Neutrophil (primary cell): ENCODE results near the gene ZSCAN10.

ENCODE experiments used
- H3K27ac ChIP-seq: fragments of 200-600 bp; sonication (generic); 2 replicates; pipeline ENCODE4 v1.5.1; 2016; ENCODE audit warnings: mild to moderate bottlenecking, moderate library complexity
- H3K27me3 ChIP-seq: fragments of 200-600 bp; sonication (generic); 2 replicates; pipeline ENCODE4 v1.6.0; 2016; ENCODE audit warnings: mild to moderate bottlenecking
- H3K36me3 ChIP-seq: fragments of 200-600 bp; sonication (generic); 2 replicates; pipeline ENCODE4 v1.5.1; 2017
- H3K4me1 ChIP-seq, 2 experiments: fragments of 200-600 bp in 1 of 2; sonication (generic) in 1 of 2; 1 replicate in 1 of 2; 2 replicates in 1 of 2; pipeline versions ENCODE4 v1.5.1 to v1.6.1; 2013 to 2016; ENCODE audit warnings: low read depth in 1 of 2, low read length in 1 of 2, mild to moderate bottlenecking in 1 of 2, moderate library complexity in 1 of 2; ENCODE audit not compliant: control insufficient read depth in 1 of 2, insufficient read depth in 1 of 2
- H3K4me3 ChIP-seq, 2 experiments: fragments of 200-600 bp in 1 of 2; sonication (generic) in 1 of 2; 1 replicate in 1 of 2; 2 replicates in 1 of 2; pipeline ENCODE4 v1.5.1; 2013 to 2016; ENCODE audit warnings: low read depth in 1 of 2, low read length in 1 of 2, mild to moderate bottlenecking in 1 of 2, moderate library complexity in 1 of 2
- H3K9me3 ChIP-seq: fragments of 200-600 bp; sonication (generic); 2 replicates; pipeline ENCODE4 v1.5.1; 2016
- TF ChIP-seq, protein P1 (sequence below): fragments of 200-600 bp; sonication (generic); IDR thresholded peaks from 2 replicates; pipeline ENCODE4 v1.5.1; 2016; ENCODE audit warnings: antibody characterized with exemption

Gene ZSCAN10

DNA sequence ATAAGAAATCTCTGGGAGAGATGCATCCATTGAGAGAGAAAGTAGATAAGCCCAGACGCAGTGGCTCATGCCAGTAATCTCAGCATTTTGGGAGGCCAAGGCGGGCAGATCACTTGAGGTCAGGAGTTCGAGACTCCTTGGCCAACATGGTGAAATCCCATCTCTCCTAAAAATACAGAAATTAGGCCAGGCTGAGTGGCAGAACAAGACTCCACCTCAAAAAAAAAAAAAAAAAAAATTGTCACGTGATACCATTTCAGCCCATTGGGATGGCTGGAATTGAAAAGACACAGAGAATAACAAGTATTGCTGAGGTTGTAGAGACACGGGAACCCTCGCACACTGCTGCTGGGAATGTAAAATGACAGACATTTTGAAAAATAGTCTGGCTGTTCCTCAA lies 36.5 kb downstream of the ZSCAN10 start:
- H3K36me3 ChIP-seq, result peaks cover 34% of the 10 kb centered on the region
- H3K4me1 ChIP-seq, result peaks cover 50 to 62% of the 10 kb centered on the region in 2 experiments
- no peaks in the 10 kb centered on the region for H3K27me3 ChIP-seq
- TF ChIP-seq, protein P1, sequence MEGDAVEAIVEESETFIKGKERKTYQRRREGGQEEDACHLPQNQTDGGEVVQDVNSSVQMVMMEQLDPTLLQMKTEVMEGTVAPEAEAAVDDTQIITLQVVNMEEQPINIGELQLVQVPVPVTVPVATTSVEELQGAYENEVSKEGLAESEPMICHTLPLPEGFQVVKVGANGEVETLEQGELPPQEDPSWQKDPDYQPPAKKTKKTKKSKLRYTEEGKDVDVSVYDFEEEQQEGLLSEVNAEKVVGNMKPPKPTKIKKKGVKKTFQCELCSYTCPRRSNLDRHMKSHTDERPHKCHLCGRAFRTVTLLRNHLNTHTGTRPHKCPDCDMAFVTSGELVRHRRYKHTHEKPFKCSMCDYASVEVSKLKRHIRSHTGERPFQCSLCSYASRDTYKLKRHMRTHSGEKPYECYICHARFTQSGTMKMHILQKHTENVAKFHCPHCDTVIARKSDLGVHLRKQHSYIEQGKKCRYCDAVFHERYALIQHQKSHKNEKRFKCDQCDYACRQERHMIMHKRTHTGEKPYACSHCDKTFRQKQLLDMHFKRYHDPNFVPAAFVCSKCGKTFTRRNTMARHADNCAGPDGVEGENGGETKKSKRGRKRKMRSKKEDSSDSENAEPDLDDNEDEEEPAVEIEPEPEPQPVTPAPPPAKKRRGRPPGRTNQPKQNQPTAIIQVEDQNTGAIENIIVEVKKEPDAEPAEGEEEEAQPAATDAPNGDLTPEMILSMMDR, result no peak
- H3K4me3 ChIP-seq, result peak overlapping the region; percentile 8 to 23
- peak overlapping the region; percentile 76 for H3K27ac ChIP-seq
- H3K9me3 ChIP-seq, result no peaks in the 10 kb centered on the region

DNA sequence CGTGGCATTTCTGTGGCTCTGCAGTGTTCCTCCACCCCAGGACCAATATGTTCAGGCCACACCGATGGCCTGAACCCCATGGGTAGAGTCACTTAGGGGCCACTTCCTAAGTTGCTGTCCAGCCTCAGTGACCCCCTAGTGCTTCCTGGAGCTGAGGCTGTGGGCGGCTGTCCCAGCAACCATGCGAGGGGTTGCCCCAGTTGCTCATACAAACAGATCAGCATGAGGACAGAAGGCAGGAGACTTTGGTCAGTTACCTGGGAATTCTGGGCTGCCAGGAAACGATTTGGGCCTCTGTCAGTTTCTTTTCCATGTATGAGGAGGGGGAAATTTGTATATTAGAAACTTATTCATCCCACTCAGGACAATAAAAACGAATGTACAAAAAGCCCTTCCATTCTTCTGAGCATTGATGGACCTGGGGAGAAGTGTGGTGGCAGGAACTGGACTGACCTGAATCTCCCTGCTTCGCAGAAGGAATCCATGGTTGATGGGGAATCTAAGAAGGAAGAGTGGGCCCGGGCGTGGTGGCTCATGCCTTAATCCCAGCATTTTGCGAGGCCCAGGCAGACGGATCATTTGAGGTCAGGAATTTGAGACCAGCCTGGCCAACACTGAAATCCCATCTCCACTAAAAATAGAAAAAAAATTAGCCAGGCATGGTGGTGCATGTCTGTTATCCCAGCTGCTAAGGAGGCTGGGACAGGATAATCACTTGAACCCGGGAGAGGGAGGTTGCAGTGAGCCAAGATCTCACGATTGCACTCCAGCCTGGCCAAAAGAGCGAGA lies 38.6 kb downstream of the ZSCAN10 start:
- no peaks in the 10 kb centered on the region for H3K9me3 ChIP-seq
- H3K4me1 ChIP-seq, result peaks cover 70 to 82% of the 10 kb centered on the region in 2 experiments
- peak overlapping the region; percentile 98 to 99 for H3K4me3 ChIP-seq
- peak overlapping the region; percentile 94 for H3K27ac ChIP-seq
- H3K27me3 ChIP-seq, result no peaks in the 10 kb centered on the region
- peaks cover 54% of the 10 kb centered on the region for H3K36me3 ChIP-seq
- TF ChIP-seq, protein P1, result no peak

DNA sequence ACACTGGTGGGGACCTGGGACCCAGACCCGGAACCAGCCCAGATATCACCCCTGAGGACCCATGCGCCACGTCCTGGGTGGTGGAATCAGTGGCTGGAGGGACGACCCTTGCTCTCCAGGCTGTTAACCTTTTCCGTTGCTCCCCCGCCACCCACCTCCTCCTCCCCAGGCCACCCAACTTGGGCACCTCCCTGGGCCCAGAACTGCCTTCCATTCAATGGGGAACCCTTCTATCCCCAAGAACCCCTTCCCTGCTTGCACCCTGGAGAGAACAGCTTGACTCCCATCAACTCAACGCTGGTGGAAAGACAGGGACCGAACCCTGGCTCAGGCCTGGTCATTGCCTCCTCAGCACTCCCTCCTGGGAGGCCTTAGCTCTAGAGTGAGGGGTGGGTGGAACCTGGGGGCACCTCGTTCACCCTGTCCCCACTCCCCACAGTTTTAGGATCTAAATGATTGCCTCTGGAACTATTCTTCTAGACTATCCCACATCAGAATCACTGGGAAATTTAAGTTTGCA lies 39.3 kb downstream of the ZSCAN10 start:
- Histone ChIP-seq H3K4me1 (peaks cover 78 to 89% of the 10 kb centered on the region in 2 experiments), H3K4me3 (peak overlapping the region; percentile 98 to 99), H3K36me3 (peaks cover 61% of the 10 kb centered on the region), H3K27ac (peak overlapping the region; percentile 94), H3K27me3 (no peaks in the 10 kb centered on the region), H3K9me3 (no peaks in the 10 kb centered on the region)
- TF ChIP-seq, protein P1, result no peak

DNA sequence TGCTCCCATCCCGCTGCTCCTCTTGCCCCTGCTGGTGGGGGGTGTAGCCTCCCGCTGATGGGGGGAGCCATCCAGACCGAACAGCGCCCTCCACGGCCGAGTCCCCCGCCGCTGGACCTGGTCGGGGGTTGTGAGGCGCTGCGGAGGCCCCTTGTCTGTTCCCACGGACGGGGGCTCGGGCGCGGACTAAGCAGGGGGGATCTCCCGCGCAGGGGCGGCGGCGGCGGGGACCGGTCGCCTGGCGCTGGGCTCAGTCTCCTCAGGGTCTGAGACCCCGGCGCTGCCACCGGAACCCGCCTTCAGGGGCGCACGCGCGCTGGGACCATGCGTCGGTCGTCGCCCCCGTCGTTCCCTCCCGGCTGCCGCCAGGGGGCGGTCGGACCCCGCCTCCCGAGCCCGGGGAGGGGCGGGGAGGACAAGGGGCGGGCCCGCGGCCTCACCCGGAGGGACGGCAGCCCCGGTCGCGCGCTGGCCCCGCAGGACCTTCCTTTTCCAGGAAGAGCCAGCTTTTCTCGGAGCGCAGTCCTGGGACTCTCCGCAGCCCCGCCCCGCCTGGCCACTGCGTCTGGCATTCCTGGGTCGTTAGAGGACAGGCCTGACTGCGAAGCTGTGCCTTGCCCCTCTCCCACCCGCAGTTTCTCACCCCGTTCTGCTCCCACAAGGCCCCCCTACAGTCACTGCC lies 39.9 kb downstream of the ZSCAN10 start:
- H3K4me1 ChIP-seq, result peaks cover 84 to 94% of the 10 kb centered on the region in 2 experiments
- peaks cover 61% of the 10 kb centered on the region for H3K36me3 ChIP-seq
- peak overlapping the region; percentile 98 to 99 for H3K4me3 ChIP-seq
- H3K27me3 ChIP-seq, result no peaks in the 10 kb centered on the region
- H3K9me3 ChIP-seq, result no peaks in the 10 kb centered on the region
- peak overlapping the region; percentile 94 for H3K27ac ChIP-seq
- TF ChIP-seq, protein P1, result peak; percentile 97

DNA sequence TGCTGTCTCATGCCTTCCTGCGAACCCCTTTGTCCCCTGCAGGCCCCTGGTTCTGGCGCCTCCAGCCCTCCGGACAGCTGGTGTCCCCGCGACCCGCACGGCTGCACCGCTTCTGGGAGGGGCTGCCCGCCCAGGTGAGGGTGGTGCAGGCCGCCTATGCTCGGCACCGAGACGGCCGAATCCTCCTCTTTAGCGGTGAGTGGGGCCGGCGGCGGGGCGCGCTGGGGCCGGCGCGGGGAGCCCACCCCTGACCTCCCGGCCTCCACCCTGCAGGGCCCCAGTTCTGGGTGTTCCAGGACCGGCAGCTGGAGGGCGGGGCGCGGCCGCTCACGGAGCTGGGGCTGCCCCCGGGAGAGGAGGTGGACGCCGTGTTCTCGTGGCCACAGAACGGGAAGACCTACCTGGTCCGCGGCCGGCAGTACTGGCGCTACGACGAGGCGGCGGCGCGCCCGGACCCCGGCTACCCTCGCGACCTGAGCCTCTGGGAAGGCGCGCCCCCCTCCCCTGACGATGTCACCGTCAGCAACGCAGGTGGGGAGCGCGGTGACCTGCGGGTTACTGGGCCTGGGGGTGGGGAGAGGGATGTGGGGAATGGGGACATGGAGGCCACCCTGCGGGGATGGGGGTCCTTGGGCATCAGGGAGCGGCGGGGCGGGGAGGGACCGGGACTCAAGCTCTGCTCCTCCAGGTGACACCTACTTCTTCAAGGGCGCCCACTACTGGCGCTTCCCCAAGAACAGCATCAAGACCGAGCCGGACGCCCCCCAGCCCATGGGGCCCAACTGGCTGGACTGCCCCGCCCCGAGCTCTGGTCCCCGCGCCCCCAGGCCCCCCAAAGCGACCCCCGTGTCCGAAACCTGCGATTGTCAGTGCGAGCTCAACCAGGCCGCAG lies 40.7 kb downstream of the ZSCAN10 start:
- TF ChIP-seq, protein P1, result no peak
- H3K27ac ChIP-seq, result peak overlapping the region; percentile 94

More for the DNA sequence above, 40.7 kb downstream of the ZSCAN10 start:
- Histone ChIP-seq H3K36me3 (peaks cover 61% of the 10 kb centered on the region), H3K4me3 (peak overlapping the region; percentile 98 to 99), H3K27me3 (no peaks in the 10 kb centered on the region), H3K9me3 (no peaks in the 10 kb centered on the region), H3K4me1 (peaks cover 91 to 99% of the 10 kb centered on the region in 2 experiments)
